ENCODE results near the gene MLPH.

Gene MLPH

GRCh38 chr2:237445611-237446337, 41.3 kb upstream of the MLPH start:
- DNase-seq (ENCODE audit: low read depth), result no peak

GRCh38 chr2:237446338-237446665, 40.7 kb upstream of the MLPH start:
- no peak for TF ChIP-seq CTCF (IDR thresholded peaks at IDR 0.05; ENCODE audit: low read length, missing control alignments)
- H3K4me3 ChIP-seq (replicated peaks; ENCODE audit: low read depth, low read length), result no peak overlapping the region
- peak; percentile 59 for DNase-seq (ENCODE audit: low read depth)

More at GRCh38 chr2:237445611-237446337, 41.3 kb upstream of the MLPH start:
- H3K4me3 ChIP-seq (replicated peaks; ENCODE audit: low read depth, low read length), result no peak overlapping the region
- TF ChIP-seq CTCF (IDR thresholded peaks at IDR 0.05; ENCODE audit: low read length, missing control alignments), result no peak

GRCh38 chr2:237447496-237447895, 39.6 kb upstream of the MLPH start:
- TF ChIP-seq CTCF (IDR thresholded peaks at IDR 0.05; ENCODE audit: low read length, missing control alignments), result no peak
- DNase-seq (ENCODE audit: low read depth), result no peak
- no peak overlapping the region for H3K4me3 ChIP-seq (replicated peaks; ENCODE audit: low read depth, low read length)

DNA sequence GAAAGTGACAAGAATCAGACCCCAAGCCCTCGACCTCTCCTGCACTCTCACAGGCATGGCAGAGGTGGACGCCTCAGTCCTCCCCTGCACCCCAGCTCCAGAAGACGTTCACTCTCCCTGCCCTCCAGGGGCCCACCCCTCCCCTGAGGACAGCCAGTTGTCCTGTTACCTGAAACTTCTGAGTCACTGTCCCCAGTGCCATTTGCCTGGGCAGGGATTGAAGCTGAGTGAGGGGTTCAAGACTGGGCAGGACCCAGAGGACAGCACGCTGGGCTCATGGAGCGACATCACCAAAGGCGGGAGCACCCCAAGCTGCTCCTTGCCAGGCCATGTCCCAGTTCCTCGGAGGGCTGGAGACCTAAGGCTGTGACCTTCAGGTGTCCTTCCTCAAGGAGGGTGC, 38.9 kb upstream of the MLPH start:
- no peak overlapping the region for H3K4me3 ChIP-seq (replicated peaks; ENCODE audit: low read depth, low read length)
- TF ChIP-seq CTCF (IDR thresholded peaks at IDR 0.05; ENCODE audit: low read length, missing control alignments), result no peak
- DNase-seq (ENCODE audit: low read depth), result no peak

DNA sequence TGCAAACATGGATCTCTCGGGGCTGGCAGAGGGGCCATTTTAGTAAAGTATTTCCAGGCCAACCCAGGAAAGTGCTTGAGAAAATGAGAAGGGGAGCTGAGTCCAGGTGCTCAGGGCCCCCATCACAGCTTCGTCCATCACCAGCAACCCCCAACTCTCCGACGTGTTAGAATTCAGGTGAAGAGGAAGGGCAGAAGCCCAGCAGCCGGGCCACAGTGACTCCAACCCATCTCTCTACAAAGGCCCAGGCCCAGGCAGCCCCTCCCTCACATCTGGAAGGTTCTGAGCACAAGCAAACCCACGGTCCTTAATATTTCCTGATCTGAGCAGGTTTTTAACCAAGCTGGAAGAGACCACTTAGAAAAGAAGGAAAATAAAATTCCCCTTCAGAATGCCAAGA, 38.4 kb upstream of the MLPH start:
- H3K4me3 ChIP-seq (replicated peaks; ENCODE audit: low read depth, low read length), result no peak overlapping the region
- DNase-seq (ENCODE audit: low read depth), result no peak
- no peak for TF ChIP-seq CTCF (IDR thresholded peaks at IDR 0.05; ENCODE audit: low read length, missing control alignments)

GRCh38 chr2:237449193-237449881, 37.7 kb upstream of the MLPH start:
- no peak for TF ChIP-seq CTCF (IDR thresholded peaks at IDR 0.05; ENCODE audit: low read length, missing control alignments)

GRCh38 chr2:237450108-237450507, 36.9 kb upstream of the MLPH start:
- H3K4me3 ChIP-seq (replicated peaks; ENCODE audit: low read depth, low read length), result no peak overlapping the region
- TF ChIP-seq CTCF (IDR thresholded peaks at IDR 0.05; ENCODE audit: low read length, missing control alignments), result no peak
- DNase-seq (ENCODE audit: low read depth), result no peak

More at GRCh38 chr2:237449193-237449881, 37.7 kb upstream of the MLPH start:
- no peak overlapping the region for H3K4me3 ChIP-seq (replicated peaks; ENCODE audit: low read depth, low read length)
- peak; percentile 68 for DNase-seq (ENCODE audit: low read depth)

Measured in fibroblast of pulmonary artery (primary cell).